OCI-LY3 (cell line): ENCODE measurements around the gene P4HA2.

ENCODE experiments used
- CTCF ChIP-seq: fragments of 200-600, 300-600 bp; sonication (generic); IDR thresholded peaks from 2 replicates; pipeline ENCODE4 v1.5.1; 2014; ENCODE audit warnings: antibody characterized with exemption, low read length, low read depth
- EZH2phosphoT487 ChIP-seq: fragments of 200-600 bp; shearing (Covaris generic); IDR thresholded peaks from 2 replicates; pipeline ENCODE4 v1.6.1; 2018; ENCODE audit warnings: antibody characterized with exemption, mixed run types, low read depth

- TF ChIP-seq CTCF (no peak), EZH2phosphoT487 (no peak)
Measured at GRCh38 chr5:132232465-132232864, 4.8 kb upstream of the P4HA2 start.
